ENCODE results near the gene CRYGN. TPM values are rescaled to one million over a fixed set of nuclear protein-coding genes. Genes with fewer than 3 reads are reported as not detected.

The CRYGN gene
- polyA plus RNA-seq, 1 donor (not counting 4 experiments of a cell fraction or from before 2014, with no cell fraction given) = not detected

- dilution Hi-C loops (cut with MboI; ENCODE audit: extremely low pct_ligation_motif_present, low sequenced_read_pairs) = no loop called here
- Histone ChIP-seq H4K20me1 (ENCODE audit: control insufficient read depth, extremely low read depth, insufficient read depth, low read length) (no peaks in the 10 kb centered on the region), H3K27me3 (ENCODE audit: control insufficient read depth, extremely low read depth, insufficient read depth, low read length) (peaks cover 38% of the 10 kb centered on the region), H3K9ac (ENCODE audit: control insufficient read depth, extremely low read depth, insufficient read depth, low read length) (no peak overlapping the region), H2AFZ (ENCODE audit: control insufficient read depth, low read length) (no peak overlapping the region), H3K9me3 (ENCODE audit: control insufficient read depth, low read depth, low read length) (no peaks in the 10 kb centered on the region), H3K27ac (ENCODE audit: control insufficient read depth, insufficient read depth, low read length) (no peak overlapping the region), H3K4me1 (ENCODE audit: control insufficient read depth, extremely low read depth, insufficient read depth, low read length) (peaks cover 2% of the 10 kb centered on the region), H3K4me3 (ENCODE audit: control insufficient read depth in 2 of 3, extremely low read depth in 1 of 3, insufficient read depth in 2 of 3, low read depth in 1 of 3, low read length in 3 of 3) (no peak overlapping the region), H3K79me2 (ENCODE audit: control insufficient read depth, insufficient read depth, low read length) (no peaks in the 10 kb centered on the region), H3K9me1 (ENCODE audit: control insufficient read depth, extremely low read depth, insufficient read depth, low read length) (no peaks in the 10 kb centered on the region), H3K4me2 (ENCODE audit: control insufficient read depth, extremely low read depth, insufficient read depth, low read depth, low read length) (peak overlapping the region; percentile 37), H3K36me3 (ENCODE audit: control insufficient read depth in 2 of 2, extremely low read depth in 1 of 2, insufficient read depth in 2 of 2, low read length in 2 of 2) (peaks cover 3 to 9% of the 10 kb centered on the region in 2 experiments)
- FAIRE-seq = no peak
- TF ChIP-seq CTCF (optimal IDR thresholded peaks at IDR 0.05 in 1 of 3, IDR thresholded peaks at IDR 0.05 in 1 of 3, conservative IDR thresholded peaks at IDR 0.05 in 1 of 3; ENCODE audit: extremely low read depth in 1 of 3, insufficient read depth in 2 of 3, low read length in 3 of 3) (no peak), EZH2 (IDR thresholded peaks at IDR 0.05; ENCODE audit: low read length) (no peak)
- no peak for DNase-seq (ENCODE audit: low read depth, low spot score)
Observed at GRCh38 chr7:151381348-151382078, 58.4 kb downstream of the CRYGN start.

GRCh38 chr7:151381098-151381347 is 58.9 kb downstream of the CRYGN start:
- H3K9me3 ChIP-seq (ENCODE audit: control insufficient read depth, low read depth, low read length) = no peaks in the 10 kb centered on the region
- H3K79me2 ChIP-seq (ENCODE audit: control insufficient read depth, insufficient read depth, low read length) = no peaks in the 10 kb centered on the region
- H3K9ac ChIP-seq (ENCODE audit: control insufficient read depth, extremely low read depth, insufficient read depth, low read length) = no peak overlapping the region
- no peak for FAIRE-seq
- peaks cover 2% of the 10 kb centered on the region for H3K4me1 ChIP-seq (ENCODE audit: control insufficient read depth, extremely low read depth, insufficient read depth, low read length)
- no peak overlapping the region for H3K4me2 ChIP-seq (ENCODE audit: control insufficient read depth, extremely low read depth, insufficient read depth, low read depth, low read length)
- H3K27me3 ChIP-seq (ENCODE audit: control insufficient read depth, extremely low read depth, insufficient read depth, low read length) = peaks cover 38% of the 10 kb centered on the region
- H3K36me3 ChIP-seq (ENCODE audit: control insufficient read depth in 2 of 2, extremely low read depth in 1 of 2, insufficient read depth in 2 of 2, low read length in 2 of 2) = peaks cover 3 to 10% of the 10 kb centered on the region in 2 experiments
- TF ChIP-seq CTCF (optimal IDR thresholded peaks at IDR 0.05 in 1 of 3, IDR thresholded peaks at IDR 0.05 in 1 of 3, conservative IDR thresholded peaks at IDR 0.05 in 1 of 3; ENCODE audit: extremely low read depth in 1 of 3, insufficient read depth in 2 of 3, low read length in 3 of 3) (no peak), EZH2 (IDR thresholded peaks at IDR 0.05; ENCODE audit: low read length) (no peak)
- dilution Hi-C loops (cut with MboI; ENCODE audit: extremely low pct_ligation_motif_present, low sequenced_read_pairs) = no loop called here
- no peak overlapping the region for H3K27ac ChIP-seq (ENCODE audit: control insufficient read depth, insufficient read depth, low read length)
- H3K9me1 ChIP-seq (ENCODE audit: control insufficient read depth, extremely low read depth, insufficient read depth, low read length) = no peaks in the 10 kb centered on the region
- no peak for DNase-seq (ENCODE audit: low read depth, low spot score)
- no peaks in the 10 kb centered on the region for H4K20me1 ChIP-seq (ENCODE audit: control insufficient read depth, extremely low read depth, insufficient read depth, low read length)
- no peak overlapping the region for H2AFZ ChIP-seq (ENCODE audit: control insufficient read depth, low read length)
- H3K4me3 ChIP-seq (ENCODE audit: control insufficient read depth in 2 of 3, extremely low read depth in 1 of 3, insufficient read depth in 2 of 3, low read depth in 1 of 3, low read length in 3 of 3) = no peak overlapping the region

Measured in keratinocyte (primary cell).